Astrocyte of the cerebellum (primary cell): Measurements from ENCODE around the gene UPK1B.
"Not testable (repeated sequence)": the region's sequence is repeated elsewhere in the genome, so short reads cannot be mapped to it uniquely, and the experiment has no call there.

Experiments
- DNase-seq: peaks from one replicate; pipeline ENCODE4 v3.0.0-alpha.2; 2011; ENCODE audit warnings: low read depth
- H3K4me3 ChIP-seq: 2 replicates; pipeline ENCODE4 v1.5.1; 2011; ENCODE audit warnings: mild to moderate bottlenecking, low read depth, low read length, moderate library complexity
- CTCF ChIP-seq: IDR thresholded peaks from 2 replicates; pipeline ENCODE4 v1.5.1; 2012; ENCODE audit warnings: low read length, low read depth, moderate library complexity, mild to moderate bottlenecking; ENCODE audit errors: missing control alignments
- in situ Hi-C: cut with HindIII; loops from 2 replicates; pipeline ENCODE4 v1.10.0; 2017; ENCODE audit warnings: low sequenced_read_pairs

The UPK1B gene

GRCh38 chr3:119157971-119158370 lies 15.4 kb upstream of the UPK1B start:
- H3K4me3 ChIP-seq: no peak overlapping the region
- DNase-seq: no peak
- in situ Hi-C loops: no loop called here
- no peak for TF ChIP-seq CTCF

GRCh38 chr3:119160361-119160760 lies 13.0 kb upstream of the UPK1B start:
- H3K4me3 ChIP-seq: no peak overlapping the region
- DNase-seq: no peak
- in situ Hi-C loops: no loop called here
- no peak for TF ChIP-seq CTCF

GRCh38 chr3:119160815-119161214 lies 12.6 kb upstream of the UPK1B start:
- no peak for TF ChIP-seq CTCF
- DNase-seq: no peak
- in situ Hi-C loops: no loop called here
- H3K4me3 ChIP-seq: no peak overlapping the region

GRCh38 chr3:119161240-119161639 lies 12.2 kb upstream of the UPK1B start:
- DNase-seq: no peak
- in situ Hi-C loops: no loop called here
- no peak overlapping the region for H3K4me3 ChIP-seq
- TF ChIP-seq CTCF: no peak

GRCh38 chr3:119164745-119165144 lies 8.7 kb upstream of the UPK1B start:
- DNase-seq, H3K4me3 ChIP-seq, in situ Hi-C loops: not testable (repeated sequence)

GRCh38 chr3:119170821-119171220 lies 2.6 kb upstream of the UPK1B start:
- no peak for TF ChIP-seq CTCF
- DNase-seq: no peak
- in situ Hi-C loops: no loop called here

GRCh38 chr3:119175872-119176756 lies 2.7 kb downstream of the UPK1B start:
- H3K4me3 ChIP-seq: no peak overlapping the region
- in situ Hi-C loops: no loop called here
- TF ChIP-seq CTCF: no peak
- DNase-seq: no peak

More at GRCh38 chr3:119170821-119171220, 2.6 kb upstream of the UPK1B start:
- H3K4me3 ChIP-seq: no peak overlapping the region
